GM12872 (cell line): ENCODE measurements around the gene GPR158.

Experiments
- CTCF ChIP-seq: IDR thresholded peaks from 3 replicates; pipeline ENCODE4 v1.5.1; 2011; ENCODE audit warnings: low read depth, mild to moderate bottlenecking, low read length, moderate library complexity; ENCODE audit not compliant: insufficient read depth

GPR158 gene

DNA sequence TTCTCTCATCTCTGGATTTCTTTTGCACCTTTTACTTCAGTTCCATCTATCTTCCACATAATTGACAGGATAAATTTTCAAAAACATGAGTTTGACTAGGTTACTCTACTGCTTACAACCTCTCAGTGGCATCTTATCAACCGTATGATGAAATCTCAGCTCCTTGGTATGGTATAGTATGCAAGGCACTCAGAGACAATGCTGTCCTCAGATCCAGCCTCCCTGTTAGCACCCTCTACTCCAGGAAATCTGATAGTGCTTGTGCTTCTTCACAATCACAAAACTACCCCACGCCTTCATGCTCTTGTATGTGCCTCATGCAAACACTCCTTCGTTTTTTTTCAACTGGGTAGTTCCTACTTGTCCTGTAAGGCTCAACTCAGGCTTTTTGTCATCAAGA is 330.7 kb downstream of the GPR158 start:
- no peak for TF ChIP-seq CTCF

- no peak for TF ChIP-seq CTCF
Measured at GRCh38 chr10:25506821-25507335, 332.1 kb downstream of the GPR158 start.

DNA sequence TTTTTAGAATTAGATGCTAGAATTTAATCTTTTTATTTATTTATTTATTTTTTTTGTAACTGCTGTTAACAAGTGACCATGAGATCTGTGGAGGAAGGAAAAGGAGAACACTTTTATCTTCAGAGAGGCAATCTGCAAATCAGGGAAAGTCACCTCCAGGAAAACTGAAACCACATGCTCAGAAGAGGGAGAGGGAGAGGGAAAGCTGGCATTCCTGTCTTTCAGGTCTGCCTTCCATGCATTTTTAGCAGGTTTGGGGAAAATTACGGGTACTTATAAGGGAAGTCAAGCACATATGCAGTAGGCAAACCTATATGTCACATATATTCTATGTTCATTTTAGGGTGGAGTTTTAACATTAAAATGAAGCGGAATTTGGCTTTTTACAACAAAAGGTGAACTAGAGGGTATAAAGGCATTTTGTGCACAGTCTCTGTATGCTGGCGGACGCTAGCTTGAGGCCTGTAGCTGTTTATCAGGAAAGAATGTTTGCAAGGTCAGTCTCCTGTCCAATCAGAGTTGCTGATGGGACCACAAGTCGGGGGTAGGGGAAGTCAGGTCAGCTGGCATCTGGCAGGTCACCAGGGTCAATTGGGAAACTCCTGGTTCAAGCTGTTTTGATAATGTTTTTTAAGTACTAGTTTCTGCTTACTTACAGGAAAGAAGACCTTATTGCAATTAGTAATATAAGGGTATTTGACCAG is 333.5 kb downstream of the GPR158 start:
- no peak for TF ChIP-seq CTCF

DNA sequence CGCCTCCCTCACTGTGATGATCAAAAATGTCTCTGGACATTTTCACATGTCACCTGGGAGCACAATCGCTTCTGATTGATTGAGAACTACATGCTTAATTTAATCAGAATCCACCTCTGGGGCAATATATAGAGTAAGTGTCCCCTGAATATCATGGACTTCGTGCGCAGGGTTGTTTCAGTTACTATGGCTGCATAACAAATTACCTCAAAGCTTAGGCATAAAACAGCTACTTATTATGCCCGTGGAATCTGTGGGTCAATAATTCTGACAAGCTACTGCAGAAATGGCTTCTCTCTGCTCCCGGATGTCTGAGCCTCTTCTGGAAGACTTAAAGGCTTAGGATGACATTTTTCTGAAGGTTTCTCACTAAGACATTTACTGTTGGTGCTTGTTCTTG is 334.4 kb downstream of the GPR158 start:
- TF ChIP-seq CTCF, result no peak

- TF ChIP-seq CTCF, result no peak
Measured at GRCh38 chr10:25522294-25522693, 347.5 kb downstream of the GPR158 start.

- peak; percentile 35; the same call in 1 of the 3 replicates for TF ChIP-seq CTCF
Measured at GRCh38 chr10:25522946-25523608, 348.3 kb downstream of the GPR158 start.

DNA sequence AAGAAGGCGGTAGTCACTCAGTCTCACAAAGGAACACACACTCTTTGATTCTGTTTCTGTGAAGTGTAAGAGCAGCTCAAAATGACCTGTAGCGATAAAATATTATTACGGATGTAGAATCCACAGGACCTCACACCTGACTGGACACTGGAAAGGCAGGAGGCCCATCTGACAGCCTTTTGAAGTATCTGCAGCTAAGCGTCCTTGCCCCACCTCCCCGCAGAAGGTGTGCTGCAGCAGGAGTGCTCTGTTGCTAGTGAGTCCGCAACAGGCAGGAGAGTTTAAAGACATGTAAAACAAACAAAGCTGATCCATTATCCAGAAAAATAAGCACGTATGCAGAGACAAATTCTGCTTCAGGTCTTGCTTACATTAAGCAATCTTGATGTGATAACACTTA is 355.5 kb downstream of the GPR158 start:
- TF ChIP-seq CTCF, result no peak
